GM18951 (cell line): ENCODE data around the gene ZNF407.

Experiments used
- POLR2A ChIP-seq: IDR thresholded peaks from 4 replicates; pipeline ENCODE4 v1.6.1; 2011; ENCODE audit warnings: mild to moderate bottlenecking; ENCODE audit not compliant: insufficient read length, insufficient read depth; ENCODE audit errors: extremely low read depth
- in situ Hi-C: fragments of 300-500 bp; cut with MboI; formaldehyde crosslinking; loops from one replicate; pipeline ENCODE4 v1.12.0; 2022; ENCODE audit warnings: low sequenced_read_pairs, mixed read lengths, inconsistent platforms; ENCODE audit not compliant: unreplicated experiment

ZNF407 gene

DNA sequence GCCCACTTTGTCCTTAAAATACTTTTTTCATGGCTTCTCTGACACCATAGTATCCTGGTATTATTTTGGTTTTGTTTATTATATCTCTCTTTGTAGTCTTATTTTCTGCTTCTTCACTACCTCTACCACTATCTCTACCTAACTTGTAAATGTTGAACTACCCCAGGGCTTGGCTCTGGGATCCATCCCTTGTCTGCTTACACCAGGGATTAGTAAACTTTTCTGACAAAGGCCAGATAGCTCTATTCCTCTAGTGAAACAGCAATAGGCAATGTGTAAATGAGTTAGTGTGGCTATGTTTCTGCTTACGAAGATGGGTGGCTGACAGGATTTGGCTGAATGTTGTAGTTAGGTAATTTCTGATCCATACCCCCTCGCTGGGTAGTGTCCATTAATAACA lies 76.8 kb downstream of the ZNF407 start:
- in situ Hi-C loops = loop anchor here (25.0 kb wide), 1 partner anchor 813 kb away; no protein-coding TSS in a partner anchor

GRCh38 chr18:74679006-74679678 lies 81.5 kb downstream of the ZNF407 start:
- in situ Hi-C loops = no loop called here
- TF ChIP-seq POLR2A = no peak

More for the DNA sequence above, 76.8 kb downstream of the ZNF407 start:
- TF ChIP-seq POLR2A = no peak

- no peak for TF ChIP-seq POLR2A
- in situ Hi-C loops = no loop called here
These were observed 82.0 kb downstream of the ZNF407 start for GRCh38 chr18:74679679-74680076.

DNA sequence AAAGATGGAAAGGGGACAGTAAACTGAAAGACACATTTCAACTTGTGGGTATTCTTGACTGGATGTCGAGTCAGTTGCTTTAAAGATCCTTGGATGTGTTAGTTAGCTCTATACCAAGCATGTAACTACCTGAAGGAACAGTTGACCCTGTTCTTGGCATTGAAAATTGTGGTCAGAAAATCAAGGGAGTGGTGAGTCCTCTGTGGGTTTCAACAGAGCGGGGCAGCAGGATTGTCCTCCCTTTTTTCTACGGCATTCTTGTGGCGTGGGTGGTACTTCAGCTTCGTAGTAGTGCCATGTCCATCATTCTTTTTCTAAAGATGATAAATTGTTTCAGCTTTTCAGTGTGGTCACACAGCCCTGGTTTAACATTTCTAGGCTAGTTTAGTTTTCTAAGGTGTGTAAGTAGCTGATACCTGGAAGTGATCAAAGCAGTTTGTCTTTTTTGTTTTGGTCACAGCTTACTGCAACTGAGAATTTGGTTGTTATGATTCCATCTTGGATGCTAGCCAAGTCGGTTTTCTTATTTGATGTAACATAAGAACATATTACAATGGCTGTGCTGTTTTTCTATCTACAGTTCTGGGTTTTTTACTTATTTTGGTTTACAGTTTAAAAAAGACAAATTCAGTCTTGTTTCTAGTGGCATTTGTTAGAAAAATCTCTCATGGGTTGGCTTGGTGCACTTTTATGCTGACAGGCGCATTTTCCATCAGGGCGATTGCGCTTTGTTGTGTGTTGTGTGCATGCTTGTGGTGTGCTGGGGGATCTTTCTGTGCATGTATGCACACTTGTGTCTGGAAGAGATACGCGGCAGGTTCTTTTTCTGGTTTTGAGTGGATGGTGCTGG lies 84.7 kb downstream of the ZNF407 start:
- in situ Hi-C loops = no loop called here

GRCh38 chr18:74682991-74683297 lies 85.3 kb downstream of the ZNF407 start:
- TF ChIP-seq POLR2A = no peak
- in situ Hi-C loops = no loop called here

More for the DNA sequence above, 84.7 kb downstream of the ZNF407 start:
- TF ChIP-seq POLR2A = no peak

GRCh38 chr18:74683573-74683972 lies 85.9 kb downstream of the ZNF407 start:
- in situ Hi-C loops = no loop called here
- TF ChIP-seq POLR2A = no peak

DNA sequence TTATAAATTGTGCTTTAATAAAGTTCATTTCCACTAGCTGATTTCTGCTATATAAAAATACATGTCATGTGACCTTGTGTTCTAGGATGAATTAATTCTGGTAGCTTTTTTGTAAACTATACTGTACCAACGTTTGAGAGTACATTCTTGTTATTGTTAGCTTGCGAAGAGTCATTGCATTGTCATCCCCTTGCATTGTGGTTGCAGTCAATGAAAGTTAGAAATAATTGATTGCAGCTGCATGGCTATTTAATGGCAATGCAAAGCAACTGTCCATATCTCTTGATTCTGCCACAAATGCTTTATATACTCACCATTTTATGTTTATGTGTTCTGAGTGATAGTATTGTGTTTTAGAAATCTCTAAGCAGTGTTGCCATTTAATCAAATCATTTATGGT lies 91.6 kb downstream of the ZNF407 start:
- in situ Hi-C loops = no loop called here
- no peak for TF ChIP-seq POLR2A

DNA sequence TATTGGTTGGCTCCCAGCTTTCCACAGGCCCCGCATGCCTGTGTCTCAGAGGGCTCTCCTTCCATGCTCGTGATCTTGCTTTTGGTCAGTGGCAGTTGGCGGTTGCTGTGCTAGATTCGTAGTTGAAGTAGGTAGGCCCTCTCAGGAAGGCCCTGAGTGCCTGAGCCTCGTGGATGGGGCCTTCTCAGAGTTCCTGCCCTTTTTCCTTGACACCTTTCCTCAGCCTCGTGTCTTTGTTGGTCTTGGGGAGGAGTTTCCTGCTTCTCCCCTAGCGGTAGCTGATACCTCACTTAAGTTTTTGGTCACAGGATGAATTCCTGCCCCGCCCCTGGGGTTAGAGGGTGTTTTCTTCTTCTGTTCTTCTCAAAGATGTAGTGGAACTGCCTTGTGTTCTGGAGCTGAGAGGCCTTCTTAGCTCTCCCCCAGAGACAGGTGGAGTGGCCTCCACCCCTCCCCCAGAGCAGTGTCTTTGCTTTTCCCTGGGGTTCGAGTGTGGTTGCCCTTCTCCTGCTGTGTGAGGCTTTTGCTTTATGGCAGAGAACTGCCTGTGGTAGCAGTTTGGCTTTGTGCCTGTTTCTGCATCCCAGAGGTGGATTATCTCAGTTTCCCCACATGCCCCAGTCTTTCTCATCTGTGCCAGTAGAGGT lies 94.8 kb downstream of the ZNF407 start:
- in situ Hi-C loops = no loop called here
- no peak for TF ChIP-seq POLR2A

DNA sequence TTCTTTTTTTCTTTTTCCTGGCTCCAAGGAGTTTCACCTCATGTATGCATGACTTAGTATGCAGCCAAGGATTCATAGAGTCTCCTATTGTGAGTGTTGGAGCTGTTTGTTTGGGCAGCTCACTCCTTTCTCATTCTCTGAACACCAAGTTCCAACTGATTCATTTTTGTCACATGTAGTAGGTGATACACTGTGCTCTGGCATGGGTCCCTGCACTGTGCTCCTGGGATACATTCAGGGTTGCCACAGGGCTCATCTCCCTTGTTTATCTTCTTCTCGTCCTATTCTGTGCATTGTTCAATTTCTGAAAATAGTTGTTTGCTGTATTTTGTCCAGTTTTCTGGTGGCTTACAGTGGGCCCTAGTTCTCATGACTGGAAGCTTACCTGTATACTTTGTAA lies 96.8 kb downstream of the ZNF407 start:
- TF ChIP-seq POLR2A = no peak
- in situ Hi-C loops = no loop called here

DNA sequence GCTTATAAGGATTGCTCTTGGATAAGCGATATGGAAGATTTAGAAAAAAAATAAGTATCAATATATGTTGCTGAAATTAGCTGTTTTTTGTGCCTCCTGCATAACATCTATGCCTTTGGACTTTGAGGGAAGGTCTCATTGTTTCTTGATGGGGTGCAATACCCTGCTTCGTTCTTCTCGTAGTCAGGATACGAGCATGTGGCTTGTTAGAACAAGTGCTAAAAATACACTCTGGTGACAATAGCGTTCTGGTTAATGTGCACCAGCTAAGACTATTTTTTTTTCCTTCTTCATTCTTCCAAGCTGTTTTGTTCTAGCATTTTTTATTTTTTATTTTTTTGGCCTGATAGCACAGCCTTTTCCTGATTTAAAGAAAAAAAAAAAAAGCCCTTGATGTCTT lies 97.5 kb downstream of the ZNF407 start:
- TF ChIP-seq POLR2A = no peak
- in situ Hi-C loops = no loop called here

DNA sequence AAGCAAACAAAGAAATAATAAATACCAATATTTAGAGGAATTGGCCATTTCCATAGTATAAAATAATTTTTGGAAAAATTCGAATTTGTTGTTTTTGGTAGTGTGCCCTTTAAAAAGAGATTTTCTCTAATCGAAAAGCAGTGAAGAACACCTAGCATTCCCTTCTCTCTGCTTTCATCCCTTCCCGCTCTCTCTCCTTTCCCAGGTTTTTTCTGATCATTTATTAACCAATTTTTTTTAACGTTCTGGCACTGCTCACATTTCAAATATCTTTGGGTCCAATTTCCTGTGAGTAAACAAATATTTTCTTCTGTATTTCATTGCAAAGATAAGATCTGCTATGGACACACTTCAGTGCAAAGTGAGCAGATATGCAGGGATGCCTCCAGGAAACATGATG lies 101.2 kb downstream of the ZNF407 start:
- no peak for TF ChIP-seq POLR2A
- in situ Hi-C loops = no loop called here

- in situ Hi-C loops = no loop called here
- no peak for TF ChIP-seq POLR2A
These were observed 101.8 kb downstream of the ZNF407 start for GRCh38 chr18:74699455-74699854.

DNA sequence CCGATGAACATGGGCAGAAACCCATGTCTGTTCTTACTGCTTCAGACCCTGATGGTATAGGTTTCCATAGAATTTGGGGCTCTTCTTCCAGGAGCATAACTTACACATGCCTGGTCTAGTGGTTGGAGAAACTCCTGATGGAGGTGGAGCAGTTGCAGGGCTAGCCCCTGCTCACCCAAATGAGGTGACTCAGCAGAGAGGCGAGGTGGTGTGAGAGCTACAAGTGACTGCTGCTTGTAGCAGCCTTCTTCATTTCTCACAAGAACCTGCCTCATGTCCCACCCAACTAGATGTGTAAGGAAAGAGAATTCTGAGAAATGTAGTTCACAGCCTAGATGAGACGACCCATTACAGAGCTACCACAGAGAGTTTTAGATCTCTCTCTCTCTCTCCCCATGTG lies 105.3 kb downstream of the ZNF407 start:
- in situ Hi-C loops = no loop called here

More for the DNA sequence above, 105.3 kb downstream of the ZNF407 start:
- no peak for TF ChIP-seq POLR2A
